SK-N-SH treated with all-trans-retinoic acid at 6 μM for 48 hours (cell line): ENCODE measurements around the gene ATG2A.

Experiments
- ATAC-seq: fragments of 200-7000 bp; cut with Tn5 transposase; 3 replicates; pipeline ENCODE4 v1.9.1; 2020; ENCODE audit warnings: mild to moderate bottlenecking, moderate library complexity
- ARNTL ChIP-seq: fragments of 450-650 bp; formaldehyde crosslinking; IDR thresholded peaks from 2 replicates; pipeline ENCODE4 v1.5.0; 2020; ENCODE audit warnings: low read depth, mild to moderate bottlenecking, moderate library complexity, borderline replicate concordance
- BACH2 ChIP-seq: fragments of 250-450 bp; sonication (Bioruptor Pico); IDR thresholded peaks from 2 replicates; pipeline ENCODE4 v1.9.0; 2021; ENCODE audit warnings: mild to moderate bottlenecking, borderline replicate concordance
- CSDC2 ChIP-seq: fragments of 250-450 bp; sonication (Bioruptor Pico); IDR thresholded peaks from 2 replicates; pipeline ENCODE4 v1.5.0; 2020; ENCODE audit warnings: mild to moderate bottlenecking, moderate library complexity
- ESRRG ChIP-seq: fragments of 250-450 bp; sonication (Bioruptor Pico); IDR thresholded peaks from 2 replicates; pipeline ENCODE4 v1.6.1; 2021; ENCODE audit warnings: mild to moderate bottlenecking
- GLIS3 ChIP-seq: fragments of 250-450 bp; sonication (Bioruptor Pico); IDR thresholded peaks from 2 replicates; pipeline ENCODE4 v1.5.0; 2020; ENCODE audit warnings: mild to moderate bottlenecking, moderate library complexity
- ISL1 ChIP-seq: fragments of 250-450 bp; sonication (Bioruptor Pico); IDR thresholded peaks from 2 replicates; pipeline ENCODE4 v2.1.2; 2022; ENCODE audit warnings: mild to moderate bottlenecking, moderate library complexity
- OSR1 ChIP-seq: fragments of 250-450 bp; sonication (Bioruptor Pico); IDR thresholded peaks from 2 replicates; pipeline ENCODE4 v1.8.0; 2022; ENCODE audit warnings: moderate library complexity, mild to moderate bottlenecking, inconsistent platforms
- RARB ChIP-seq: fragments of 250-450 bp; sonication (Bioruptor Pico); IDR thresholded peaks from 2 replicates; pipeline ENCODE4 v1.8.0; 2021; ENCODE audit warnings: mild to moderate bottlenecking, moderate library complexity
- SNAI2 ChIP-seq: fragments of 250-450 bp; sonication (Bioruptor Pico); IDR thresholded peaks from 2 replicates; pipeline ENCODE4 v1.5.0; 2020; ENCODE audit warnings: mild to moderate bottlenecking, moderate library complexity
- TCF4 ChIP-seq: fragments of 250-450 bp; sonication (Bioruptor Pico); IDR thresholded peaks from 2 replicates; pipeline ENCODE4 v1.8.0; 2021; ENCODE audit warnings: mild to moderate bottlenecking, moderate library complexity, borderline replicate concordance
- TOX ChIP-seq: fragments of 250-450 bp; sonication (Bioruptor Pico); IDR thresholded peaks from 2 replicates; pipeline ENCODE4 v1.8.0; 2021; ENCODE audit warnings: mild to moderate bottlenecking, moderate library complexity, borderline replicate concordance
- ZC3H10 ChIP-seq: fragments of 250-450 bp; sonication (Bioruptor Pico); IDR thresholded peaks from 2 replicates; pipeline ENCODE4 v1.5.1; 2021; ENCODE audit warnings: mild to moderate bottlenecking, moderate library complexity
- ZNF565 ChIP-seq: fragments of 450-650 bp; formaldehyde crosslinking; conservative IDR thresholded peaks from 2 replicates; pipeline ENCODE4 v1.5.0; 2020; ENCODE audit warnings: low read depth, mild to moderate bottlenecking, moderate library complexity
- ZNF70 ChIP-seq: fragments of 450-650 bp; formaldehyde crosslinking; IDR thresholded peaks from 2 replicates; pipeline ENCODE4 v1.5.0; 2020; ENCODE audit warnings: mild to moderate bottlenecking, moderate library complexity
- TF ChIP-seq, protein P1 (sequence below): fragments of 250-450 bp; sonication (Bioruptor Pico); IDR thresholded peaks from 2 replicates; pipeline ENCODE4 v1.8.0; 2021; ENCODE audit warnings: low read depth, mild to moderate bottlenecking, moderate library complexity, borderline replicate concordance
- TF ChIP-seq, protein P2 (sequence below): fragments of 250-450 bp; sonication (Bioruptor Pico); IDR thresholded peaks from 2 replicates; pipeline ENCODE4 v1.8.0; 2020; ENCODE audit warnings: mild to moderate bottlenecking, moderate library complexity, borderline replicate concordance
- TF ChIP-seq, protein P3 (sequence below): fragments of 250-450 bp; sonication (Bioruptor Pico); IDR thresholded peaks from 2 replicates; pipeline ENCODE4 v1.5.0; 2020; ENCODE audit warnings: mild to moderate bottlenecking, moderate library complexity
- TF ChIP-seq, protein P4 (sequence below): fragments of 250-450 bp; sonication (Bioruptor Pico); IDR thresholded peaks from 2 replicates; pipeline ENCODE4 v1.5.1; 2020; ENCODE audit warnings: low read depth, mild to moderate bottlenecking, moderate library complexity

The ATG2A gene

DNA sequence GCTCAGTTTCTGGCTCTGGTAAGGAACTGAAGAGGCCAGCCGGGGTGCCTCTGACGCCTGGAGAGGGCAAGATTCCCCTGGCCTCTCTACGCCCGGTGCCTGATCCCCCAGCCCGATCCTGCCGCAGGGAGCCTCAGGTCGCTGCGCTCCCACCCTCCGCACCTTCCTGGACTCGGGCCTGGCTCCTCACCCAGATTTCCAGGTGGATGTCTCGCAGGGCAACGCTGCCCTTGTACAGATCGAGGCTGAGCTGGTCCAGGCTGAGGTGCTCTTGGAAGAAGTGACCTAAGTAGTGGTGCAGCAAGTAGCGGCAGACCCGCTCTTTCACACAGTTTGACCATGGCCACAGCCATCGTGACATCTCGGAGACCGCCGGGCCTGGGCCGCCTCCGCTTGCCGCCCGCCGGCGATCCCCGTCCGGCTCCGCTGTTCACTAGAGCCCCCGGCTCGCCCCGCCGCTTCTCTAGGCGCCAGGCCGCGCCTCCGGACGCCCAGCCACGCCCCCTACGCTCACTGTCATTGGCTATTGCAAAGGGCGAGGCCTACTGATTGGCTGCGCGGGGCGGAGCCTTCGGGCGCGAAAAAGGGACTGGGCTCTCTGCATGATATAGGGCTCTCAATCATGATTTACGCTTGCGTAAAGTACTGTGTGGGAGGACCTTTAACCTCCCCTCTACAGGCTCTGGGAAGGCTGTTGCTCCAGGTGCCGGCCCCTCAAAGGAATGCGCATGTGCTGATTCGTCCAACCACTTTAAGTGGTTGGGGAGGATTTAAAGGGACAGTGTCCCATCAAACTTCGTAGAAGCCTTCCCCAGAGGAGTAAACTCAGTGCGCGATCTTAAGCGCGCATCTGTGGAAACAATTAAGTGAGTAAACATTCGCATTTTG lies at the start of gene ATG2A:
Gene ATG2A, minus strand, starts transcription at position 435 of the 888 bp plus-strand sequence. Its CDS starts 74 bp downstream, at position 361.
- ATAC-seq = peak; percentile 97
- TF ChIP-seq, protein P1, sequence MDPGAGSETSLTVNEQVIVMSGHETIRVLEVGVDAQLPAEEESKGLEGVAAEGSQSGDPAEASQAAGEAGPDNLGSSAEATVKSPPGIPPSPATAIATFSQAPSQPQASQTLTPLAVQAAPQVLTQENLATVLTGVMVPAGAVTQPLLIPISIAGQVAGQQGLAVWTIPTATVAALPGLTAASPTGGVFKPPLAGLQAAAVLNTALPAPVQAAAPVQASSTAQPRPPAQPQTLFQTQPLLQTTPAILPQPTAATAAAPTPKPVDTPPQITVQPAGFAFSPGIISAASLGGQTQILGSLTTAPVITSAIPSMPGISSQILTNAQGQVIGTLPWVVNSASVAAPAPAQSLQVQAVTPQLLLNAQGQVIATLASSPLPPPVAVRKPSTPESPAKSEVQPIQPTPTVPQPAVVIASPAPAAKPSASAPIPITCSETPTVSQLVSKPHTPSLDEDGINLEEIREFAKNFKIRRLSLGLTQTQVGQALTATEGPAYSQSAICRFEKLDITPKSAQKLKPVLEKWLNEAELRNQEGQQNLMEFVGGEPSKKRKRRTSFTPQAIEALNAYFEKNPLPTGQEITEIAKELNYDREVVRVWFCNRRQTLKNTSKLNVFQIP (CRISPR knock-in tag) = no peak
- no peak for TF ChIP-seq GLIS3 (CRISPR knock-in tag)
- TF ChIP-seq, protein P2, sequence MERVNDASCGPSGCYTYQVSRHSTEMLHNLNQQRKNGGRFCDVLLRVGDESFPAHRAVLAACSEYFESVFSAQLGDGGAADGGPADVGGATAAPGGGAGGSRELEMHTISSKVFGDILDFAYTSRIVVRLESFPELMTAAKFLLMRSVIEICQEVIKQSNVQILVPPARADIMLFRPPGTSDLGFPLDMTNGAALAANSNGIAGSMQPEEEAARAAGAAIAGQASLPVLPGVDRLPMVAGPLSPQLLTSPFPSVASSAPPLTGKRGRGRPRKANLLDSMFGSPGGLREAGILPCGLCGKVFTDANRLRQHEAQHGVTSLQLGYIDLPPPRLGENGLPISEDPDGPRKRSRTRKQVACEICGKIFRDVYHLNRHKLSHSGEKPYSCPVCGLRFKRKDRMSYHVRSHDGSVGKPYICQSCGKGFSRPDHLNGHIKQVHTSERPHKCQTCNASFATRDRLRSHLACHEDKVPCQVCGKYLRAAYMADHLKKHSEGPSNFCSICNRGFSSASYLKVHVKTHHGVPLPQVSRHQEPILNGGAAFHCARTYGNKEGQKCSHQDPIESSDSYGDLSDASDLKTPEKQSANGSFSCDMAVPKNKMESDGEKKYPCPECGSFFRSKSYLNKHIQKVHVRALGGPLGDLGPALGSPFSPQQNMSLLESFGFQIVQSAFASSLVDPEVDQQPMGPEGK (CRISPR knock-in tag) = no peak
- no peak for TF ChIP-seq ISL1 (CRISPR knock-in tag)

DNA sequence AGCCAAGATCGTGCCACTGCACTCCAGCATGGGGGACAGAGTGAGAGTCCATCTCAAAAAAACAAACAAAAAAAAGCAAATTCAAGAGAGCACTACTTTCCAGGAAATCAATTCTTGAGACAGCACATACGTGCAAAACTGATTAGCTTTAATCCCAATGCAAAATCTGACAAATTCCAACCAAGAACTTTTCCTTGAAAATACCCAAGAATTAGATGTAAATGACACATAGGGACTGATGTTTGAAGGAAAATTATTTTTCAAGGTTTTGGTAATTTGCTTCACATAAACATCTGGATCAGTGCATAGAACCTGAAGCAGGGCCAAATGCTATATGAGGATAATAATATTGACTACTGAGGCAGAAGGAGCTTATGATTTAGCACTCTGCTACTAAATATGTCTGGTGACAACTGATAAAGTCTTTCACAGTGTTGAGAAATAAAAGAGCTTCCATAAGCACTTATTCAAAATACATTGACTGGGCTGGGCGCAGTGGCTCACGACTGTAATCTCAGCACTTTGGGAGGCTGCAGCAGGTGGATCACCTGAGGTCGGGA lies 46.1 kb upstream of the ATG2A start:
- ATAC-seq = no peak
- no peak for TF ChIP-seq ZC3H10 (CRISPR knock-in tag)
- TF ChIP-seq BACH2 (CRISPR knock-in tag) = no peak
- TF ChIP-seq TOX (CRISPR knock-in tag) = no peak
- TF ChIP-seq, protein P1 (CRISPR knock-in tag) = no peak
- TF ChIP-seq GLIS3 (CRISPR knock-in tag) = no peak
- TF ChIP-seq ZNF70 (CRISPR knock-in tag) = no peak
- no peak for TF ChIP-seq ZNF565 (CRISPR knock-in tag)

DNA sequence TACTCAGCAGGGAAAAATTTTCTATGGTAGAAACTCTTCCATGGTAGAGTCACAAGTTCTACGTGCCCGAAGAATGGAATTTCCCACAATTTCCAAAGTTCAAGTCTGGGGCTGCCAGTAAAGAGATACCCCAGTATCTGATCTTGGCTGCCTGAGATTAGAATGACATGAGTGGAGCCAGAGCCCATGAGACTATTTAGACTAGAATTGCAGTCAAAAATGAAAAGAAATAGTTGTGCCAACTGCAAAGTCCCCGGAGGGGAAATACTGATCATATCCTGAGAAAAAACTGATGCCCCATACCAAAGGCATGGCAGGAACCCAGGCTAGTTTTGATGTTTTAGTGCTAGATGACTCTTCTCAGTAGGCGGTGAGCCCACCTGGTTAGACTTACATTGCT lies 43.7 kb upstream of the ATG2A start:
- no peak for ATAC-seq
- TF ChIP-seq, protein P3, sequence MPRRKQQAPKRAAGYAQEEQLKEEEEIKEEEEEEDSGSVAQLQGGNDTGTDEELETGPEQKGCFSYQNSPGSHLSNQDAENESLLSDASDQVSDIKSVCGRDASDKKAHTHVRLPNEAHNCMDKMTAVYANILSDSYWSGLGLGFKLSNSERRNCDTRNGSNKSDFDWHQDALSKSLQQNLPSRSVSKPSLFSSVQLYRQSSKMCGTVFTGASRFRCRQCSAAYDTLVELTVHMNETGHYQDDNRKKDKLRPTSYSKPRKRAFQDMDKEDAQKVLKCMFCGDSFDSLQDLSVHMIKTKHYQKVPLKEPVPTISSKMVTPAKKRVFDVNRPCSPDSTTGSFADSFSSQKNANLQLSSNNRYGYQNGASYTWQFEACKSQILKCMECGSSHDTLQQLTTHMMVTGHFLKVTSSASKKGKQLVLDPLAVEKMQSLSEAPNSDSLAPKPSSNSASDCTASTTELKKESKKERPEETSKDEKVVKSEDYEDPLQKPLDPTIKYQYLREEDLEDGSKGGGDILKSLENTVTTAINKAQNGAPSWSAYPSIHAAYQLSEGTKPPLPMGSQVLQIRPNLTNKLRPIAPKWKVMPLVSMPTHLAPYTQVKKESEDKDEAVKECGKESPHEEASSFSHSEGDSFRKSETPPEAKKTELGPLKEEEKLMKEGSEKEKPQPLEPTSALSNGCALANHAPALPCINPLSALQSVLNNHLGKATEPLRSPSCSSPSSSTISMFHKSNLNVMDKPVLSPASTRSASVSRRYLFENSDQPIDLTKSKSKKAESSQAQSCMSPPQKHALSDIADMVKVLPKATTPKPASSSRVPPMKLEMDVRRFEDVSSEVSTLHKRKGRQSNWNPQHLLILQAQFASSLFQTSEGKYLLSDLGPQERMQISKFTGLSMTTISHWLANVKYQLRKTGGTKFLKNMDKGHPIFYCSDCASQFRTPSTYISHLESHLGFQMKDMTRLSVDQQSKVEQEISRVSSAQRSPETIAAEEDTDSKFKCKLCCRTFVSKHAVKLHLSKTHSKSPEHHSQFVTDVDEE = peak; percentile 76
- TF ChIP-seq ISL1 (CRISPR knock-in tag) (peak; percentile 50; the same call in 1 of the 2 replicates), SNAI2 (CRISPR knock-in tag) (no peak), ZC3H10 (CRISPR knock-in tag) (no peak), OSR1 (no peak), ZNF70 (CRISPR knock-in tag) (no peak)
- TF ChIP-seq, all 23 proteins: peak for 2

DNA sequence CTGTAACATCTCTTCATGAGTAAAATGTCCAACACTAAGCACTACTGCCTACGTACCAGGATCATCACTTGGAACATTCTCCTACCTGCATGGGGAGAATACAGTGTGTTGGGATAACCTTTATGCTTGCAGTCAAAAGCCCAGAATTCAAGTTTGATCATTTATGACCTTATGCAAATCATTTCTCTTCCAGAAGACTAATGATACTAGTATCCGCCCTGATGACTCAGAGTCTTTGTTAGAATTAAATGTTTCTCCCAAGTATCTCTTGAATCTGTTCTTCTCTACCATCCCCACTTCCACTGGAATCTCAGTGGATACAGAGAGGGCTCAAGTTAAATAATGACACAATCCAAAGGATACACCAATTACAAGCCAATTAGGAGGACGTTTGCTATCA lies 42.5 kb upstream of the ATG2A start:
- TF ChIP-seq ISL1 (CRISPR knock-in tag) (0 out of 2 replicates have a peak, but pooled peaks have one; percentile 16), ESRRG (CRISPR knock-in tag) (no peak), RARB (CRISPR knock-in tag) (no peak)
- ATAC-seq = no peak

DNA sequence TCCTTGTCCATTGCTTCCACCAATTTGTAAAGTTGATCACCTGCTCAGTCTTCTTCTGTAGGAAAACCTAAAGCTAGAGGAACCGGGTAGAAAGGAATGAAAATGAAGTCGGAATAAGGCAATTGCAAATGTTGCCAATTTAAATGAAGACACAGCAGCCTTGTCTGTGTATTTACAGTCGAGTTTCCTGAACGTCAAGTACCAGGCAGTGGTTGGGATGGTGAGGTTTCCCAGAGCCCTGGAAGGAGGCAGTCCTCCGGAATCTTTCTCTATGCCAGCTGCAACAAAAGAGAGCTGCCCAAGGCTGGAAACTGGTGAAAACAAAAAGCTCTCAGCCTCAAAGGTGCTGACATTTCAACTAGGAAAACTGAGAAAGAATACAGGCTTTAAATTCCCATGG lies 37.2 kb upstream of the ATG2A start:
- TF ChIP-seq ZNF565 (CRISPR knock-in tag) = no peak
- TF ChIP-seq ARNTL (CRISPR knock-in tag) = no peak
- TF ChIP-seq ZNF70 (CRISPR knock-in tag) = no peak
- TF ChIP-seq TCF4 (CRISPR knock-in tag) = no peak
- TF ChIP-seq, protein P4, sequence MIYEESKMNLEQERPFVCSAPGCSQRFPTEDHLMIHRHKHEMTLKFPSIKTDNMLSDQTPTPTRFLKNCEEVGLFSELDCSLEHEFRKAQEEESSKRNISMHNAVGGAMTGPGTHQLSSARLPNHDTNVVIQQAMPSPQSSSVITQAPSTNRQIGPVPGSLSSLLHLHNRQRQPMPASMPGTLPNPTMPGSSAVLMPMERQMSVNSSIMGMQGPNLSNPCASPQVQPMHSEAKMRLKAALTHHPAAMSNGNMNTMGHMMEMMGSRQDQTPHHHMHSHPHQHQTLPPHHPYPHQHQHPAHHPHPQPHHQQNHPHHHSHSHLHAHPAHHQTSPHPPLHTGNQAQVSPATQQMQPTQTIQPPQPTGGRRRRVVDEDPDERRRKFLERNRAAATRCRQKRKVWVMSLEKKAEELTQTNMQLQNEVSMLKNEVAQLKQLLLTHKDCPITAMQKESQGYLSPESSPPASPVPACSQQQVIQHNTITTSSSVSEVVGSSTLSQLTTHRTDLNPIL = no peak
- TF ChIP-seq CSDC2 (CRISPR knock-in tag) = no peak
- TF ChIP-seq, protein P1 (CRISPR knock-in tag) = no peak
- ATAC-seq = no peak
